Astrocyte (in vitro differentiated cells and primary cell): ENCODE results near the gene HBS1L. TPM values are rescaled to one million over a fixed set of nuclear protein-coding genes. Genes with fewer than 3 reads are reported as not detected.

ENCODE experiments used
- DNase-seq: peaks from one replicate; pipeline ENCODE4 v3.0.0-alpha.2; 2010; ENCODE audit warnings: low read depth
- FAIRE-seq: peaks from 2 replicates; lab custom pipeline; 2011; peaks lifted over from hg19 to GRCh38; lab: Jason Lieb, UNC
- H2AFZ ChIP-seq: 2 replicates; pipeline ENCODE4 v1.6.0; 2012; ENCODE audit warnings: low read depth, low read length, inconsistent platforms
- H3K27ac ChIP-seq: 2 replicates; pipeline ENCODE4 v1.5.1; 2011; ENCODE audit warnings: low read depth, low read length, inconsistent platforms
- H3K27me3 ChIP-seq: 2 replicates; pipeline ENCODE4 v1.6.0; 2011; ENCODE audit warnings: low read length, inconsistent platforms; ENCODE audit not compliant: insufficient read depth
- H3K36me3 ChIP-seq: 2 replicates; pipeline ENCODE4 v1.5.1; 2011; ENCODE audit warnings: low read length, inconsistent platforms; ENCODE audit not compliant: insufficient read depth
- H3K4me1 ChIP-seq: 2 replicates; pipeline ENCODE4 v1.5.1; 2011; ENCODE audit warnings: low read length, inconsistent platforms; ENCODE audit not compliant: insufficient read depth
- H3K4me2 ChIP-seq: 2 replicates; pipeline ENCODE4 v1.6.0; 2012; ENCODE audit warnings: low read length, inconsistent platforms
- H3K4me3 ChIP-seq: 2 replicates; pipeline ENCODE4 v1.5.1; 2011; ENCODE audit warnings: low read depth, mild to moderate bottlenecking, low read length, inconsistent platforms; ENCODE audit not compliant: insufficient read depth
- H3K79me2 ChIP-seq: 2 replicates; pipeline ENCODE4 v1.6.0; 2012; ENCODE audit warnings: mild to moderate bottlenecking, low read length, inconsistent platforms; ENCODE audit not compliant: insufficient read depth
- H3K9ac ChIP-seq: 2 replicates; pipeline ENCODE4 v1.6.0; 2012; ENCODE audit warnings: mild to moderate bottlenecking, low read length, inconsistent platforms
- H3K9me3 ChIP-seq: 2 replicates; pipeline ENCODE4 v1.5.1; 2012; ENCODE audit warnings: low read depth, mild to moderate bottlenecking, low read length, inconsistent platforms; ENCODE audit not compliant: insufficient read depth
- H4K20me1 ChIP-seq: 2 replicates; pipeline ENCODE4 v1.6.0; 2012; ENCODE audit warnings: low read length, inconsistent platforms; ENCODE audit not compliant: insufficient read depth
- H3K27ac Mint-ChIP-seq: one replicate; pipeline ENCODE4 v1.8.0; 2021; ENCODE audit warnings: mild to moderate bottlenecking, mixed read lengths; ENCODE audit not compliant: unreplicated experiment
- H3K27me3 Mint-ChIP-seq: one replicate; pipeline ENCODE4 v1.8.0; 2021; ENCODE audit warnings: low read depth, mixed read lengths; ENCODE audit not compliant: unreplicated experiment
- H3K36me3 Mint-ChIP-seq: one replicate; pipeline ENCODE4 v1.8.0; 2021; ENCODE audit warnings: low read depth, mixed read lengths; ENCODE audit not compliant: unreplicated experiment
- H3K4me1 Mint-ChIP-seq: one replicate; pipeline ENCODE4 v1.8.0; 2021; ENCODE audit warnings: low read depth, mixed read lengths; ENCODE audit not compliant: unreplicated experiment
- H3K4me3 Mint-ChIP-seq: one replicate; pipeline ENCODE4 v1.8.0; 2021; ENCODE audit warnings: mild to moderate bottlenecking, moderate library complexity, mixed read lengths; ENCODE audit not compliant: unreplicated experiment
- H3K9me3 Mint-ChIP-seq: one replicate; pipeline ENCODE4 v1.8.0; 2021; ENCODE audit warnings: mild to moderate bottlenecking, mixed read lengths; ENCODE audit not compliant: unreplicated experiment
- EZH2 ChIP-seq: IDR thresholded peaks from 2 replicates; pipeline ENCODE4 v1.6.1; 2012; ENCODE audit warnings: mild to moderate bottlenecking, low read length, inconsistent platforms; ENCODE audit not compliant: insufficient read depth
- total RNA-seq: library from RNA; stranded (reverse); gene quantifications from 2 replicates; pipeline ENCODE4 v1.2.1, GENCODE V29; 2021
- TF ChIP-seq, protein P1 (sequence below): IDR thresholded peaks from 2 replicates; pipeline ENCODE4 v1.5.1; 2011; ENCODE audit warnings: low read depth, mild to moderate bottlenecking, inconsistent platforms, low read length, moderate library complexity; ENCODE audit not compliant: insufficient read depth

HBS1L gene
- total RNA-seq, 1 donor from 2014 or later, result 87.8 TPM

- no peaks in the 10 kb centered on the region for H3K36me3 ChIP-seq
- H3K27me3 ChIP-seq, result no peaks in the 10 kb centered on the region
- Mint-ChIP-seq H3K4me1 (no peaks in the 10 kb centered on the region), H3K4me3 (no peak overlapping the region), H3K36me3 (peaks cover 4% of the 10 kb centered on the region), H3K27ac (no peak overlapping the region), H3K27me3 (peaks cover 11% of the 10 kb centered on the region), H3K9me3 (peaks cover 3% of the 10 kb centered on the region)
- H3K4me2 ChIP-seq, result no peak overlapping the region
- H3K27ac ChIP-seq, result no peak overlapping the region
- FAIRE-seq, result no peak
- no peaks in the 10 kb centered on the region for H3K9me3 ChIP-seq
- H2AFZ ChIP-seq, result no peak overlapping the region
- TF ChIP-seq EZH2, result no peak
- TF ChIP-seq, protein P1, sequence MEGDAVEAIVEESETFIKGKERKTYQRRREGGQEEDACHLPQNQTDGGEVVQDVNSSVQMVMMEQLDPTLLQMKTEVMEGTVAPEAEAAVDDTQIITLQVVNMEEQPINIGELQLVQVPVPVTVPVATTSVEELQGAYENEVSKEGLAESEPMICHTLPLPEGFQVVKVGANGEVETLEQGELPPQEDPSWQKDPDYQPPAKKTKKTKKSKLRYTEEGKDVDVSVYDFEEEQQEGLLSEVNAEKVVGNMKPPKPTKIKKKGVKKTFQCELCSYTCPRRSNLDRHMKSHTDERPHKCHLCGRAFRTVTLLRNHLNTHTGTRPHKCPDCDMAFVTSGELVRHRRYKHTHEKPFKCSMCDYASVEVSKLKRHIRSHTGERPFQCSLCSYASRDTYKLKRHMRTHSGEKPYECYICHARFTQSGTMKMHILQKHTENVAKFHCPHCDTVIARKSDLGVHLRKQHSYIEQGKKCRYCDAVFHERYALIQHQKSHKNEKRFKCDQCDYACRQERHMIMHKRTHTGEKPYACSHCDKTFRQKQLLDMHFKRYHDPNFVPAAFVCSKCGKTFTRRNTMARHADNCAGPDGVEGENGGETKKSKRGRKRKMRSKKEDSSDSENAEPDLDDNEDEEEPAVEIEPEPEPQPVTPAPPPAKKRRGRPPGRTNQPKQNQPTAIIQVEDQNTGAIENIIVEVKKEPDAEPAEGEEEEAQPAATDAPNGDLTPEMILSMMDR, result no peak
- H3K4me1 ChIP-seq, result peaks cover 7% of the 10 kb centered on the region
- no peaks in the 10 kb centered on the region for H3K79me2 ChIP-seq
- no peak overlapping the region for H3K4me3 ChIP-seq
- DNase-seq, result no peak
- H3K9ac ChIP-seq, result no peak overlapping the region
- no peaks in the 10 kb centered on the region for H4K20me1 ChIP-seq
These were observed 133.3 kb downstream of the HBS1L start for GRCh38 chr6:134921276-134921675.

- no peak for FAIRE-seq
- Histone ChIP-seq H3K36me3 (no peaks in the 10 kb centered on the region), H3K9ac (no peak overlapping the region), H3K27me3 (no peaks in the 10 kb centered on the region), H3K27ac (no peak overlapping the region), H3K9me3 (no peaks in the 10 kb centered on the region), H3K4me3 (no peak overlapping the region), H2AFZ (no peak overlapping the region), H4K20me1 (no peaks in the 10 kb centered on the region), H3K79me2 (no peaks in the 10 kb centered on the region), H3K4me2 (no peak overlapping the region), H3K4me1 (no peaks in the 10 kb centered on the region)
- DNase-seq, result no peak
- H3K4me1 Mint-ChIP-seq, result no peaks in the 10 kb centered on the region
- H3K9me3 Mint-ChIP-seq, result peaks cover 3% of the 10 kb centered on the region
- H3K27me3 Mint-ChIP-seq, result peaks cover 11% of the 10 kb centered on the region
- TF ChIP-seq, protein P1, result no peak
- TF ChIP-seq EZH2, result no peak
- no peak overlapping the region for H3K27ac Mint-ChIP-seq
- H3K4me3 Mint-ChIP-seq, result no peak overlapping the region
- peaks cover 4% of the 10 kb centered on the region for H3K36me3 Mint-ChIP-seq
These were observed 134.2 kb downstream of the HBS1L start for GRCh38 chr6:134920422-134920821.

- no peak overlapping the region for H3K4me2 ChIP-seq
- no peak overlapping the region for H3K4me3 ChIP-seq
- DNase-seq (no peak), FAIRE-seq (no peak)
- no peaks in the 10 kb centered on the region for H3K4me1 ChIP-seq
- H2AFZ ChIP-seq, result no peak overlapping the region
- no peak overlapping the region for H3K27ac ChIP-seq
- Mint-ChIP-seq H3K27ac (no peak overlapping the region), H3K4me3 (no peak overlapping the region), H3K4me1 (no peaks in the 10 kb centered on the region), H3K27me3 (peaks cover 11% of the 10 kb centered on the region), H3K9me3 (peaks cover 3% of the 10 kb centered on the region), H3K36me3 (peaks cover 4% of the 10 kb centered on the region)
- H3K9me3 ChIP-seq, result no peaks in the 10 kb centered on the region
- no peaks in the 10 kb centered on the region for H3K27me3 ChIP-seq
- H4K20me1 ChIP-seq, result no peaks in the 10 kb centered on the region
- H3K36me3 ChIP-seq, result no peaks in the 10 kb centered on the region
- TF ChIP-seq EZH2, result no peak
- TF ChIP-seq, protein P1, result no peak
- no peaks in the 10 kb centered on the region for H3K79me2 ChIP-seq
- H3K9ac ChIP-seq, result no peak overlapping the region
These were observed 136.1 kb downstream of the HBS1L start for GRCh38 chr6:134918418-134918961.
